ENCODE results near the gene SPOCK1.

The SPOCK1 gene

GRCh38 chr5:137279521-137280231, 219.4 kb downstream of the SPOCK1 start:
- no peak for DNase-seq (ENCODE audit: low read depth)
- TF ChIP-seq CTCF (IDR thresholded peaks at IDR 0.05; ENCODE audit: control insufficient read depth, insufficient read depth, low read depth, low read length, missing control alignments), result no peak
- H3K4me3 ChIP-seq (ENCODE audit: control insufficient read depth, low read depth, low read length), result no peak overlapping the region

- H3K4me3 ChIP-seq (ENCODE audit: control insufficient read depth, low read depth, low read length), result no peak overlapping the region
- DNase-seq (ENCODE audit: low read depth), result no peak
- TF ChIP-seq CTCF (IDR thresholded peaks at IDR 0.05; ENCODE audit: control insufficient read depth, insufficient read depth, low read depth, low read length, missing control alignments), result no peak
Measured at GRCh38 chr5:137278476-137278875, 220.7 kb downstream of the SPOCK1 start.

GRCh38 chr5:137275083-137275482, 224.0 kb downstream of the SPOCK1 start:
- no peak for DNase-seq (ENCODE audit: low read depth)
- TF ChIP-seq CTCF (IDR thresholded peaks at IDR 0.05; ENCODE audit: control insufficient read depth, insufficient read depth, low read depth, low read length, missing control alignments), result no peak

GRCh38 chr5:137273511-137273910, 225.6 kb downstream of the SPOCK1 start:
- no peak for TF ChIP-seq CTCF (IDR thresholded peaks at IDR 0.05; ENCODE audit: control insufficient read depth, insufficient read depth, low read depth, low read length, missing control alignments)
- H3K4me3 ChIP-seq (ENCODE audit: control insufficient read depth, low read depth, low read length), result no peak overlapping the region
- no peak for DNase-seq (ENCODE audit: low read depth)

More at GRCh38 chr5:137275083-137275482, 224.0 kb downstream of the SPOCK1 start:
- H3K4me3 ChIP-seq (ENCODE audit: control insufficient read depth, low read depth, low read length), result no peak overlapping the region

GRCh38 chr5:137272831-137273230, 226.3 kb downstream of the SPOCK1 start:
- H3K4me3 ChIP-seq (ENCODE audit: control insufficient read depth, low read depth, low read length), result no peak overlapping the region
- no peak for TF ChIP-seq CTCF (IDR thresholded peaks at IDR 0.05; ENCODE audit: control insufficient read depth, insufficient read depth, low read depth, low read length, missing control alignments)
- DNase-seq (ENCODE audit: low read depth), result no peak

GRCh38 chr5:137269946-137270345, 229.2 kb downstream of the SPOCK1 start:
- no peak for DNase-seq (ENCODE audit: low read depth)
- H3K4me3 ChIP-seq (ENCODE audit: control insufficient read depth, low read depth, low read length), result no peak overlapping the region
- no peak for TF ChIP-seq CTCF (IDR thresholded peaks at IDR 0.05; ENCODE audit: control insufficient read depth, insufficient read depth, low read depth, low read length, missing control alignments)
